A549 (cell line): ENCODE results near the gene PDCD4. TPM values are rescaled to one million over a fixed set of nuclear protein-coding genes. Genes with fewer than 3 reads are reported as not detected.

Experiments used
- ATAC-seq, 2 experiments: fragments of 200-7000 bp in 1 of 2; fragments of >200 bp in 1 of 2; cut with Nextera tagmentation in 1 of 2; cut with Tn5 transposase in 1 of 2; 3 replicates each; pipeline versions ENCODE4 v1.8.0 to v1.9.1; 2018 to 2020; ENCODE audit warnings: mild to moderate bottlenecking in 1 of 2, moderate library complexity in 1 of 2
- CTCF ChIA-PET: fragments of 300-600 bp; sonication (Branson Sonifier 250); formaldehyde crosslinking; extraction: SDS; loops from one replicate; lab custom pipeline; 2021; ENCODE audit warnings: antibody characterized with exemption, inconsistent platforms; lab: Yijun Ruan, JAX
- POLR2A ChIA-PET: fragments of 350-600 bp; formaldehyde crosslinking; extraction: SDS; loops from one replicate; lab custom pipeline; 2021; ENCODE audit warnings: antibody characterized with exemption, inconsistent platforms; lab: Yijun Ruan, JAX
- DNase-seq, 2 experiments: peaks; one replicate each; pipeline versions ENCODE4 v3.0.0 to v3.0.0-alpha.2; 2011 to 2016; ENCODE audit warnings: low read depth in 1 of 2, low spot score in 1 of 2
- FAIRE-seq: peaks from 2 replicates; lab custom pipeline; 2011; peaks lifted over from hg19 to GRCh38; lab: Jason Lieb, UNC
- H3K27ac ChIP-seq, 2 experiments: fragments of >200 bp; sonication (Bioruptor Twin); formaldehyde crosslinking; 3 replicates each; pipeline ENCODE4 v1.5.1; 2016 to 2017
- H3K4me1 ChIP-seq: fragments of >200 bp; sonication (Bioruptor Twin); formaldehyde crosslinking; 3 replicates; pipeline ENCODE4 v1.6.1; 2016
- H3K4me2 ChIP-seq: fragments of >200 bp; sonication (Bioruptor Twin); formaldehyde crosslinking; 3 replicates; pipeline ENCODE4 v1.6.1; 2016
- H3K4me3 ChIP-seq: fragments of >200 bp; sonication (Bioruptor Twin); formaldehyde crosslinking; 3 replicates; pipeline ENCODE4 v1.5.1; 2016
- H3K9me3 ChIP-seq: fragments of >200 bp; sonication (Bioruptor Twin); formaldehyde crosslinking; 3 replicates; pipeline ENCODE4 v1.6.1; 2016
- CBX2 ChIP-seq: fragments of 200-600 bp; sonication (generic); IDR thresholded peaks from 2 replicates; pipeline ENCODE4 v1.6.1; 2016; ENCODE audit warnings: low read depth, mild to moderate bottlenecking, borderline replicate concordance
- ESRRA ChIP-seq: fragments of 150-350 bp; IDR thresholded peaks from 2 replicates; pipeline ENCODE4 v1.6.1; 2014; ENCODE audit warnings: mild to moderate bottlenecking, low read length, borderline replicate concordance
- FOSL2 ChIP-seq, 2 experiments: fragments of 450-650 bp in 1 of 2; fragments of >200 bp in 1 of 2; sonication (Bioruptor Twin) in 1 of 2; formaldehyde crosslinking; IDR thresholded peaks; 2 replicates each; pipeline versions ENCODE4 v1.5.0 to v1.6.1; 2016 to 2020; ENCODE audit warnings: mild to moderate bottlenecking in 1 of 2, moderate library complexity in 1 of 2
- HDAC2 ChIP-seq: fragments of 200-600 bp; sonication (generic); IDR thresholded peaks from 2 replicates; pipeline ENCODE4 v1.6.1; 2016
- JUN ChIP-seq, 2 experiments: fragments of >200 bp; sonication (Bioruptor Twin); formaldehyde crosslinking; IDR thresholded peaks; 2 replicates in 1 of 2; 3 replicates in 1 of 2; pipeline ENCODE4 v1.6.1; 2016 to 2017
- KDM1A ChIP-seq: fragments of 200-600 bp; sonication (generic); IDR thresholded peaks from 2 replicates; pipeline ENCODE4 v1.6.1; 2016; ENCODE audit warnings: low read depth, mild to moderate bottlenecking
- POLR2A ChIP-seq: IDR thresholded peaks from 2 replicates; pipeline ENCODE4 v1.6.1; 2012; ENCODE audit warnings: mild to moderate bottlenecking, low read length
- POLR2AphosphoS2 ChIP-seq: conservative IDR thresholded peaks from 2 replicates; pipeline ENCODE4 v1.6.1; 2012; ENCODE audit warnings: low read length, improper control_type of control experiment, inconsistent platforms
- RAD21 ChIP-seq, 2 experiments: fragments of >200 bp in 1 of 2; sonication (Bioruptor Twin) in 1 of 2; formaldehyde crosslinking in 1 of 2; IDR thresholded peaks in 1 of 2; conservative IDR thresholded peaks in 1 of 2; 2 replicates in 1 of 2; 3 replicates in 1 of 2; pipeline ENCODE4 v1.6.1; 2012 to 2018; ENCODE audit warnings: inconsistent platforms in 1 of 2
- RFX5 ChIP-seq: fragments of 450-650 bp; IDR thresholded peaks from 2 replicates; pipeline ENCODE4 v1.7.1; 2014; ENCODE audit warnings: antibody characterized with exemption, mild to moderate bottlenecking, moderate library complexity
- ZSCAN20 ChIP-seq: fragments of 250-450 bp; sonication (Bioruptor Pico); IDR thresholded peaks from 2 replicates; pipeline ENCODE4 v1.8.0; 2022; ENCODE audit warnings: mild to moderate bottlenecking, moderate library complexity
- WGBS: methylation state at CpG from one replicate; pipeline ENCODE4 v1.1.6; 2017; ENCODE audit errors: missing lambda C conversion rate; 5-methylcytosine and 5-hydroxymethylcytosine counted together
- polyA plus RNA-seq, 4 experiments: library from polyadenylated mRNA; depleted of rRNA in 3 of 4; stranded (reverse); fragments of >200 nt; fragmentation: RNase III in 1 of 4; extraction: RNeasy Plus Mini Kit Qiagen cat#74134 plus additional on column Dnase treatment in 1 of 4; gene quantifications; 2 replicates in 3 of 4; 3 replicates in 1 of 4; pipeline ENCODE4 v1.2.3, GENCODE V29; 2011 to 2017
- TF ChIP-seq, protein P1 (sequence below): fragments of 250-450 bp; sonication (Bioruptor Pico); IDR thresholded peaks from 2 replicates; pipeline ENCODE4 v1.5.0; 2020; ENCODE audit warnings: low read depth, mild to moderate bottlenecking, moderate library complexity
- TF ChIP-seq, protein P2 (sequence below): IDR thresholded peaks from 2 replicates; pipeline ENCODE4 v1.6.1; 2012
- TF ChIP-seq, protein P3 (sequence below): IDR thresholded peaks from 2 replicates; pipeline ENCODE4 v1.6.1; 2012; ENCODE audit warnings: low read depth, borderline replicate concordance
- TF ChIP-seq, protein P4 (sequence below): fragments of >200 bp; sonication (Bioruptor Twin); formaldehyde crosslinking; IDR thresholded peaks from 3 replicates; pipeline ENCODE4 v1.6.1; 2016
- TF ChIP-seq, protein P5 (sequence below): fragments of 250-450 bp; sonication (Bioruptor Pico); IDR thresholded peaks from 2 replicates; pipeline ENCODE4 v1.5.0; 2021; ENCODE audit warnings: mild to moderate bottlenecking, moderate library complexity, borderline replicate concordance
- TF ChIP-seq, protein P6 (sequence below): fragments of 200-600 bp; sonication (generic); IDR thresholded peaks from 2 replicates; pipeline ENCODE4 v1.6.1; 2016; ENCODE audit warnings: antibody characterized with exemption, mild to moderate bottlenecking, moderate library complexity

PDCD4 gene
- polyA plus RNA-seq, 2 of the 4 experiments (the other 2 are of a cell fraction) = 42.7 to 71.4 TPM

DNA sequence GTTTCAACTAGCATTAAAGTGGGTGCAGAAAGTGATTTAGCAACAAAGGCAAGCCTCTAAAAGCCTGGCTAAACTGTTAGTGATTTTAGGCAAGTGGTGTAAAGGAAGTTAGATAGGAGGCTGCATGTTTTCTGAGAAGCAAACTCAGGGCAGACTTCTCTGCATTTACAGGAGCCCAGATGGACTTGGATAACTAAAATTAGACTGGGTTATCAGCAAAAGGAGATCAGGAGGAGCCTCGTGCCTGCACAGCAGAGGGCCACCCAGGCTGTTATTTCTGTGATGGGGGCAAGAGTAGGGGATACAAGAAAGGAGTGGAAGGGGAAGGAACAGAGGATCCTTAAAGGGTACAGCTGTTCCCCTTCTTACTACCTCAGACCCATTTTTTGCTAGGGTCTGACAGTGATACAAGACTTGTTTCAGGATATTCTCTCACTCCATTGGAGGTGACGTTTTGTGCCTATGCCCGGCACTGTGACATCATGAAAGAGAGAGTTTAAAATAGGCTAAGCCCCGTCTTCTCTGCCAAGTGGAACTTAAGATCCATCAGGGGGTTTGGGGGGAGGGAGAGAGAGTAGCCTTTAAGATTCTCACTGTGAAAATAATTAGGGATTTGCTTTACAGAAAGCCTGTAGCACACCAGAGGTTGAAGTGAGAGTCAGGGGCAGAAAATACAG is 49.6 kb upstream of the PDCD4 start:
- FAIRE-seq = no peak
- ChIA-PET POLR2A (no interaction called here), CTCF (interaction anchor here (1.1 to 1.5 kb wide), 2 partner anchors 19 to 49 kb away, joined by 3 read pairs; partner anchors contain the start of gene PDCD4)
- ATAC-seq = no peak
- Histone ChIP-seq H3K4me1 (no peaks in the 10 kb centered on the region), H3K9me3 (no peaks in the 10 kb centered on the region), H3K4me3 (no peak overlapping the region), H3K4me2 (no peak overlapping the region), H3K27ac (no peak overlapping the region)
- WGBS = 74% methylated on average over 4 of the region's 4 CpGs
- no peak for DNase-seq
- TF ChIP-seq POLR2A = no peak
- TF ChIP-seq JUN (IDR thresholded peaks at IDR 0.05) = no peak
- no peak for TF ChIP-seq FOSL2 (IDR thresholded peaks at IDR 0.05)
- TF ChIP-seq FOSL2 (CRISPR knock-in tag; IDR thresholded peaks at IDR 0.05) = no peak
- no peak for TF ChIP-seq RAD21 (conservative IDR thresholded peaks at IDR 0.05 in 1 of 2, IDR thresholded peaks at IDR 0.05 in 1 of 2)
- TF ChIP-seq, protein P1, sequence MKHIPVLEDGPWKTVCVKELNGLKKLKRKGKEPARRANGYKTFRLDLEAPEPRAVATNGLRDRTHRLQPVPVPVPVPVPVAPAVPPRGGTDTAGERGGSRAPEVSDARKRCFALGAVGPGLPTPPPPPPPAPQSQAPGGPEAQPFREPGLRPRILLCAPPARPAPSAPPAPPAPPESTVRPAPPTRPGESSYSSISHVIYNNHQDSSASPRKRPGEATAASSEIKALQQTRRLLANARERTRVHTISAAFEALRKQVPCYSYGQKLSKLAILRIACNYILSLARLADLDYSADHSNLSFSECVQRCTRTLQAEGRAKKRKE (CRISPR knock-in tag) = no peak
- TF ChIP-seq, protein P2, sequence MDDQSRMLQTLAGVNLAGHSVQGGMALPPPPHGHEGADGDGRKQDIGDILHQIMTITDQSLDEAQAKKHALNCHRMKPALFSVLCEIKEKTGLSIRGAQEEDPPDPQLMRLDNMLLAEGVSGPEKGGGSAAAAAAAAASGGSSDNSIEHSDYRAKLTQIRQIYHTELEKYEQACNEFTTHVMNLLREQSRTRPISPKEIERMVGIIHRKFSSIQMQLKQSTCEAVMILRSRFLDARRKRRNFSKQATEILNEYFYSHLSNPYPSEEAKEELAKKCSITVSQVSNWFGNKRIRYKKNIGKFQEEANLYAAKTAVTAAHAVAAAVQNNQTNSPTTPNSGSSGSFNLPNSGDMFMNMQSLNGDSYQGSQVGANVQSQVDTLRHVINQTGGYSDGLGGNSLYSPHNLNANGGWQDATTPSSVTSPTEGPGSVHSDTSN = no peak

DNA sequence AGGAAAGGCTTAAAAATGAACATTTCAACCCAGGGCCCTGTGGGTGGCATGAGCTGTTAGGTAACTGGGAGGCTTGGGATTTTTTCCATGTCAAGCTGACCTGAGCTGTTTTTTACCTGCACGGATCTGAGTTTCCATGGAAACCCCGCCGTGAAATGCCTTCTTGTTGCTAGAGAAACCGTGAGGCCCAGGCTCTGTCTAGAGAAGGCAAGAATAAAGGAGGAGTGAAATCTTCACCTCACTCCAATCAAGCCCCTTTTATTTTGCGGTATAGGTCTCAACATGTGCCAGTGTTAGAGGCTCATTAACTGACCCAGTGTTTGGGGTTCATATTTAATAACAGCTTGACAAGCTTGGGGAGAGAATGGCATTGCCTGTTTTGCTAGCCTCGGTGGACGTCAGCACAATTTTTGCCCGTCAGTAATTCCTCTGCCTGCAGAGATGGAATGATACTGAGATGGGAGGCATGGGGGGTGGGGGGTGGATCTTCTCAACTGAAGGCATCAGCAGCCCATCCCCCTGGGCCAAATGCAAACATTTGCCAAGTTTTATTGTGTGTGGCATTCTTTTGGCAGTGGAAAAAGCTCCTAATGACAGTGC is 48.9 kb upstream of the PDCD4 start:
- Histone ChIP-seq H3K27ac (no peak overlapping the region), H3K4me2 (no peak overlapping the region), H3K4me3 (no peak overlapping the region), H3K4me1 (0 out of 3 replicates have a peak, but pooled peaks cover 3% of the 10 kb centered on the region), H3K9me3 (no peaks in the 10 kb centered on the region)
- 89% methylated on average over 8 of the region's 8 CpGs for WGBS
- TF ChIP-seq, protein P3, sequence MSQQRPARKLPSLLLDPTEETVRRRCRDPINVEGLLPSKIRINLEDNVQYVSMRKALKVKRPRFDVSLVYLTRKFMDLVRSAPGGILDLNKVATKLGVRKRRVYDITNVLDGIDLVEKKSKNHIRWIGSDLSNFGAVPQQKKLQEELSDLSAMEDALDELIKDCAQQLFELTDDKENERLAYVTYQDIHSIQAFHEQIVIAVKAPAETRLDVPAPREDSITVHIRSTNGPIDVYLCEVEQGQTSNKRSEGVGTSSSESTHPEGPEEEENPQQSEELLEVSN = no peak
- TF ChIP-seq HDAC2 = no peak
- no peak for TF ChIP-seq ZSCAN20 (CRISPR knock-in tag)
- TF ChIP-seq, protein P4, sequence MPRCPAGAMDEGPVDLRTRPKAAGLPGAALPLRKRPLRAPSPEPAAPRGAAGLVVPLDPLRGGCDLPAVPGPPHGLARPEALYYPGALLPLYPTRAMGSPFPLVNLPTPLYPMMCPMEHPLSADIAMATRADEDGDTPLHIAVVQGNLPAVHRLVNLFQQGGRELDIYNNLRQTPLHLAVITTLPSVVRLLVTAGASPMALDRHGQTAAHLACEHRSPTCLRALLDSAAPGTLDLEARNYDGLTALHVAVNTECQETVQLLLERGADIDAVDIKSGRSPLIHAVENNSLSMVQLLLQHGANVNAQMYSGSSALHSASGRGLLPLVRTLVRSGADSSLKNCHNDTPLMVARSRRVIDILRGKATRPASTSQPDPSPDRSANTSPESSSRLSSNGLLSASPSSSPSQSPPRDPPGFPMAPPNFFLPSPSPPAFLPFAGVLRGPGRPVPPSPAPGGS = no peak
- no peak for TF ChIP-seq POLR2AphosphoS2
- TF ChIP-seq, protein P5, sequence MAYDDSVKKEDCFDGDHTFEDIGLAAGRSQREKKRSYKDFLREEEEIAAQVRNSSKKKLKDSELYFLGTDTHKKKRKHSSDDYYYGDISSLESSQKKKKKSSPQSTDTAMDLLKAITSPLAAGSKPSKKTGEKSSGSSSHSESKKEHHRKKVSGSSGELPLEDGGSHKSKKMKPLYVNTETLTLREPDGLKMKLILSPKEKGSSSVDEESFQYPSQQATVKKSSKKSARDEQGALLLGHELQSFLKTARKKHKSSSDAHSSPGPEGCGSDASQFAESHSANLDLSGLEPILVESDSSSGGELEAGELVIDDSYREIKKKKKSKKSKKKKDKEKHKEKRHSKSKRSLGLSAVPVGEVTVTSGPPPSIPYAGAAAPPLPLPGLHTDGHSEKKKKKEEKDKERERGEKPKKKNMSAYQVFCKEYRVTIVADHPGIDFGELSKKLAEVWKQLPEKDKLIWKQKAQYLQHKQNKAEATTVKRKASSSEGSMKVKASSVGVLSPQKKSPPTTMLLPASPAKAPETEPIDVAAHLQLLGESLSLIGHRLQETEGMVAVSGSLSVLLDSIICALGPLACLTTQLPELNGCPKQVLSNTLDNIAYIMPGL (CRISPR knock-in tag) = no peak
- no peak for TF ChIP-seq FOSL2 (IDR thresholded peaks at IDR 0.05)
- no peak for TF ChIP-seq FOSL2 (CRISPR knock-in tag; IDR thresholded peaks at IDR 0.05)
- TF ChIP-seq ESRRA = no peak
- TF ChIP-seq RFX5 = no peak
- no peak for TF ChIP-seq CBX2
- no peak for TF ChIP-seq KDM1A
- TF ChIP-seq, protein P6, sequence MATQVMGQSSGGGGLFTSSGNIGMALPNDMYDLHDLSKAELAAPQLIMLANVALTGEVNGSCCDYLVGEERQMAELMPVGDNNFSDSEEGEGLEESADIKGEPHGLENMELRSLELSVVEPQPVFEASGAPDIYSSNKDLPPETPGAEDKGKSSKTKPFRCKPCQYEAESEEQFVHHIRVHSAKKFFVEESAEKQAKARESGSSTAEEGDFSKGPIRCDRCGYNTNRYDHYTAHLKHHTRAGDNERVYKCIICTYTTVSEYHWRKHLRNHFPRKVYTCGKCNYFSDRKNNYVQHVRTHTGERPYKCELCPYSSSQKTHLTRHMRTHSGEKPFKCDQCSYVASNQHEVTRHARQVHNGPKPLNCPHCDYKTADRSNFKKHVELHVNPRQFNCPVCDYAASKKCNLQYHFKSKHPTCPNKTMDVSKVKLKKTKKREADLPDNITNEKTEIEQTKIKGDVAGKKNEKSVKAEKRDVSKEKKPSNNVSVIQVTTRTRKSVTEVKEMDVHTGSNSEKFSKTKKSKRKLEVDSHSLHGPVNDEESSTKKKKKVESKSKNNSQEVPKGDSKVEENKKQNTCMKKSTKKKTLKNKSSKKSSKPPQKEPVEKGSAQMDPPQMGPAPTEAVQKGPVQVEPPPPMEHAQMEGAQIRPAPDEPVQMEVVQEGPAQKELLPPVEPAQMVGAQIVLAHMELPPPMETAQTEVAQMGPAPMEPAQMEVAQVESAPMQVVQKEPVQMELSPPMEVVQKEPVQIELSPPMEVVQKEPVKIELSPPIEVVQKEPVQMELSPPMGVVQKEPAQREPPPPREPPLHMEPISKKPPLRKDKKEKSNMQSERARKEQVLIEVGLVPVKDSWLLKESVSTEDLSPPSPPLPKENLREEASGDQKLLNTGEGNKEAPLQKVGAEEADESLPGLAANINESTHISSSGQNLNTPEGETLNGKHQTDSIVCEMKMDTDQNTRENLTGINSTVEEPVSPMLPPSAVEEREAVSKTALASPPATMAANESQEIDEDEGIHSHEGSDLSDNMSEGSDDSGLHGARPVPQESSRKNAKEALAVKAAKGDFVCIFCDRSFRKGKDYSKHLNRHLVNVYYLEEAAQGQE = no peak
- CTCF ChIA-PET = interaction anchor here (0.6 to 1.5 kb wide), 2 partner anchors 19 to 1314 kb away, joined by 3 read pairs; no protein-coding TSS in a partner anchor
- ATAC-seq (no peak), DNase-seq (no peak), FAIRE-seq (no peak)
- POLR2A ChIA-PET = no interaction called here
